Right ventricle myocardium inferior (tissue), 1 donor: Measurements from ENCODE around the gene ATL2. TPM values are rescaled to one million over a fixed set of nuclear protein-coding genes. Genes with fewer than 3 reads are reported as not detected.
"Not testable (repeated sequence)": the region's sequence is repeated elsewhere in the genome, so short reads cannot be mapped to it uniquely, and the experiment has no call there.

ENCODE experiments used
- ATAC-seq: fragments of 200-7000 bp; cut with Tn5 transposase; one replicate; pipeline ENCODE4 v1.9.1; 2020; ENCODE audit warnings: mild to moderate bottlenecking, moderate library complexity
- DNase-seq: peaks from one replicate; pipeline ENCODE4 v3.0.0; 2021; ENCODE audit errors: missing footprints
- intact Hi-C: fragments of 100-400 bp; cut with DNase I; formaldehyde crosslinking; loops from one replicate; pipeline ENCODE4 v1.11.0; 2022
- total RNA-seq: library from RNA; stranded (reverse); fragmentation: NEBNext Ultra II Directional; extraction: Animal tissue kit (Norgen Biotek cat#: 25700); gene quantifications from one replicate; pipeline ENCODE4 v1.2.1, GENCODE V29; 2021
- donor health status: DM: no; HTN: yes; CAD: no; lungs with severe emphysema.

ATL2 gene
- total RNA-seq, 1 donor from 2014 or later, result 31.7 TPM

GRCh38 chr2:38293152-38293865, 83.8 kb downstream of the ATL2 start:
- intact Hi-C loops, result no loop called here
- DNase-seq (no peak), ATAC-seq (no peak)

- ATAC-seq (no peak), DNase-seq (no peak)
- intact Hi-C loops, result no loop called here
Observed at GRCh38 chr2:38290332-38290731, 86.7 kb downstream of the ATL2 start.

- ATAC-seq, result no peak
- no peak for DNase-seq
- intact Hi-C loops, result no loop called here
Observed at GRCh38 chr2:38284971-38285370, 92.1 kb downstream of the ATL2 start.

- DNase-seq, result no peak
- no peak for ATAC-seq
- intact Hi-C loops, result no loop called here
Observed at GRCh38 chr2:38281095-38281742, 95.9 kb downstream of the ATL2 start.

- ATAC-seq, result no peak
- intact Hi-C loops, result loop anchor here (10.0 kb wide), 3 partner anchors 164 to 884 kb away; partner anchors contain the start of gene CYP1B1
- no peak for DNase-seq
Observed at GRCh38 chr2:38279201-38279600, 97.9 kb downstream of the ATL2 start.

GRCh38 chr2:38278117-38278438, 99.0 kb downstream of the ATL2 start:
- not testable (repeated sequence) for ATAC-seq, DNase-seq
- intact Hi-C loops, result loop anchor here (10.0 kb wide), 3 partner anchors 163 to 883 kb away; partner anchors contain the start of gene CYP1B1

- intact Hi-C loops, result loop anchor here (10.0 kb wide), 3 partner anchors 163 to 883 kb away; partner anchors contain the start of gene CYP1B1
- DNase-seq (no peak), ATAC-seq (no peak)
Observed at GRCh38 chr2:38277245-38278116, 99.6 kb downstream of the ATL2 start.

- intact Hi-C loops, result loop anchor here (1.0 to 10.0 kb wide), 4 partner anchors 160 to 880 kb away; partner anchors contain the start of gene CYP1B1
- DNase-seq (no peak), ATAC-seq (no peak)
Observed at GRCh38 chr2:38274286-38275276, 102.5 kb downstream of the ATL2 start.

GRCh38 chr2:38271697-38272096, 105.4 kb downstream of the ATL2 start:
- ATAC-seq (no peak), DNase-seq (no peak)
- intact Hi-C loops, result loop anchor here (10.0 kb wide), 3 partner anchors 157 to 877 kb away; partner anchors contain the start of gene CYP1B1

- DNase-seq (no peak), ATAC-seq (no peak)
- intact Hi-C loops, result no loop called here
Observed at GRCh38 chr2:38269421-38269820, 107.7 kb downstream of the ATL2 start.

- intact Hi-C loops, result no loop called here
Observed at GRCh38 chr2:38268691-38269327, 108.3 kb downstream of the ATL2 start.

GRCh38 chr2:38268001-38268400, 109.1 kb downstream of the ATL2 start:
- intact Hi-C loops, result no loop called here
- ATAC-seq (no peak), DNase-seq (no peak)

More at GRCh38 chr2:38268691-38269327, 108.3 kb downstream of the ATL2 start:
- DNase-seq (no peak), ATAC-seq (no peak)

GRCh38 chr2:38267270-38267925, 109.7 kb downstream of the ATL2 start:
- ATAC-seq, result no peak
- intact Hi-C loops, result no loop called here
- DNase-seq, result no peak

GRCh38 chr2:38266382-38267061, 110.6 kb downstream of the ATL2 start:
- intact Hi-C loops, result no loop called here
- ATAC-seq, result no peak
- DNase-seq, result no peak

- DNase-seq (no peak), ATAC-seq (no peak)
- intact Hi-C loops, result no loop called here
Observed at GRCh38 chr2:38265461-38265860, 111.6 kb downstream of the ATL2 start.

- no peak for DNase-seq
- no peak for ATAC-seq
- intact Hi-C loops, result no loop called here
Observed at GRCh38 chr2:38264396-38265221, 112.5 kb downstream of the ATL2 start.
